IMR-90 (cell line): Measurements from ENCODE around the gene C5orf15. TPM values are rescaled to one million over a fixed set of nuclear protein-coding genes. Genes with fewer than 3 reads are reported as not detected.
A peak's percentile ranks its signal among the peaks of the same experiment; 100 is the strongest.

Source experiments
- ATAC-seq: fragments of 200-7000 bp; cut with Tn5 transposase; 2 replicates; pipeline ENCODE4 v1.9.1; 2020; ENCODE audit warnings: low read depth, mild to moderate bottlenecking, moderate library complexity
- BruUV-seq: library from RNA; stranded (reverse); fragments of 400-500 nt; replicated peaks from 2 replicates; lab custom pipeline; 2021; lab: Mats Ljungman, UMichigan
- CTCF ChIA-PET: fragments of 300-600 bp; formaldehyde crosslinking; extraction: SDS; loops from one replicate; lab custom pipeline; 2021; ENCODE audit warnings: antibody characterized with exemption; lab: Yijun Ruan, JAX
- POLR2A ChIA-PET: fragments of 300-600 bp; sonication (Branson Sonifier 250); formaldehyde crosslinking; loops from one replicate; lab custom pipeline; 2022; ENCODE audit warnings: antibody characterized with exemption; ENCODE audit not compliant: unreplicated experiment; lab: Charles Lee
- DNase-seq: peaks from one replicate; pipeline ENCODE4 v3.0.0; 2013
- H2AFZ ChIP-seq: replicated peaks from 2 replicates; pipeline ENCODE3; 2013; ENCODE audit warnings: low read length, mild to moderate bottlenecking; ENCODE audit not compliant: poor library complexity
- H2AK5ac ChIP-seq: 2 replicates; pipeline ENCODE4 v1.6.1; 2013; ENCODE audit warnings: low read depth, low read length, inconsistent platforms
- H2AK9ac ChIP-seq: replicated peaks from 2 replicates; pipeline ENCODE3; 2013; ENCODE audit warnings: mild to moderate bottlenecking, low read depth, low read length, moderate library complexity; ENCODE audit not compliant: poor library complexity
- H2BK120ac ChIP-seq: 2 replicates; pipeline ENCODE4 v1.6.1; 2013; ENCODE audit warnings: low read depth, low read length, inconsistent platforms
- H2BK15ac ChIP-seq: 3 replicates; pipeline ENCODE4 v1.6.1; 2013; ENCODE audit warnings: low read depth, low read length, inconsistent platforms
- H2BK20ac ChIP-seq: 2 replicates; pipeline ENCODE4 v1.6.1; 2013; ENCODE audit warnings: low read depth, mild to moderate bottlenecking, inconsistent platforms, low read length, moderate library complexity
- H2BK5ac ChIP-seq: 2 replicates; pipeline ENCODE4 v1.6.1; 2013; ENCODE audit warnings: mild to moderate bottlenecking, low read depth, low read length, inconsistent platforms; ENCODE audit not compliant: poor library complexity, severe bottlenecking
- H3K14ac ChIP-seq: replicated peaks from 2 replicates; pipeline ENCODE4 v1.6.1; 2013; ENCODE audit warnings: low read depth, low read length, inconsistent platforms
- H3K18ac ChIP-seq: 2 replicates; pipeline ENCODE4 v1.6.1; 2013; ENCODE audit warnings: low read depth, low read length, control low read depth
- H3K23ac ChIP-seq: 2 replicates; pipeline ENCODE4 v1.6.1; 2013; ENCODE audit warnings: low read depth, low read length, inconsistent platforms
- H3K27ac ChIP-seq: 2 replicates; pipeline ENCODE4 v1.5.1; 2013; ENCODE audit warnings: mild to moderate bottlenecking, control low read depth, low read length; ENCODE audit not compliant: insufficient read depth
- H3K27me3 ChIP-seq: 2 replicates; pipeline ENCODE4 v1.6.1; 2013; ENCODE audit warnings: low read length; ENCODE audit not compliant: control insufficient read depth, insufficient read depth
- H3K36me3 ChIP-seq: 2 replicates; pipeline ENCODE4 v1.6.1; 2013; ENCODE audit warnings: low read length, mixed read lengths; ENCODE audit not compliant: control insufficient read depth, insufficient read depth
- H3K4ac ChIP-seq: 2 replicates; pipeline ENCODE4 v1.6.1; 2013; ENCODE audit warnings: low read depth, low read length, inconsistent platforms
- H3K4me1 ChIP-seq: 2 replicates; pipeline ENCODE4 v1.6.1; 2013; ENCODE audit warnings: low read length, mixed read lengths; ENCODE audit not compliant: control insufficient read depth, insufficient read depth
- H3K4me2 ChIP-seq: 2 replicates; pipeline ENCODE4 v1.6.1; 2013; ENCODE audit warnings: low read depth, mild to moderate bottlenecking, control low read depth, low read length, moderate library complexity
- H3K4me3 ChIP-seq: 2 replicates; pipeline ENCODE4 v1.5.1; 2013; ENCODE audit warnings: low read depth, mild to moderate bottlenecking, control low read depth, low read length, moderate library complexity; ENCODE audit not compliant: insufficient read depth
- H3K56ac ChIP-seq: 2 replicates; pipeline ENCODE4 v1.6.1; 2013; ENCODE audit warnings: low read length, inconsistent platforms; ENCODE audit not compliant: insufficient read depth; ENCODE audit errors: extremely low read depth
- H3K79me1 ChIP-seq, 2 experiments: 2 replicates each; pipeline ENCODE4 v1.6.1; 2013; ENCODE audit warnings: low read length in 2 of 2, inconsistent platforms in 1 of 2, low read depth in 1 of 2
- H3K9ac ChIP-seq: 2 replicates; pipeline ENCODE4 v1.6.1; 2013; ENCODE audit warnings: low read depth, low read length, control low read depth
- H3K9me1 ChIP-seq: 2 replicates; pipeline ENCODE4 v1.6.1; 2013; ENCODE audit warnings: low read length, inconsistent platforms; ENCODE audit not compliant: insufficient read depth
- H3K9me3 ChIP-seq: 2 replicates; pipeline ENCODE4 v1.6.1; 2013; ENCODE audit warnings: low read length; ENCODE audit not compliant: control insufficient read depth, insufficient read depth
- H4K20me1 ChIP-seq: 2 replicates; pipeline ENCODE4 v1.6.1; 2013; ENCODE audit warnings: low read length, inconsistent platforms; ENCODE audit not compliant: insufficient read depth
- H4K5ac ChIP-seq: 2 replicates; pipeline ENCODE4 v1.6.1; 2013; ENCODE audit warnings: mild to moderate bottlenecking, low read depth, low read length, control low read depth
- H4K8ac ChIP-seq, 2 experiments: 2 replicates each; pipeline ENCODE4 v1.6.1; 2013; ENCODE audit warnings: low read depth in 2 of 2, low read length in 2 of 2, control low read depth in 1 of 2, inconsistent platforms in 1 of 2
- H4K91ac ChIP-seq: 2 replicates; pipeline ENCODE4 v1.6.1; 2013; ENCODE audit warnings: low read depth, low read length, inconsistent platforms; ENCODE audit not compliant: insufficient read depth
- BHLHE40 ChIP-seq: fragments of 150-350 bp; IDR thresholded peaks from 2 replicates; pipeline ENCODE4 v1.6.1; 2016; ENCODE audit warnings: mild to moderate bottlenecking, low read depth, low read length
- CEBPB ChIP-seq: IDR thresholded peaks from 2 replicates; pipeline ENCODE4 v1.6.1; 2012; ENCODE audit warnings: low read depth, low read length, improper control_type of control experiment
- CHD1 ChIP-seq: IDR thresholded peaks from 2 replicates; pipeline ENCODE4 v1.6.1; 2012; ENCODE audit warnings: low read depth, low read length, improper control_type of control experiment
- FOS ChIP-seq: fragments of 150-350 bp; IDR thresholded peaks from 2 replicates; pipeline ENCODE4 v1.6.1; 2016; ENCODE audit warnings: low read depth, low read length
- MAFK ChIP-seq: IDR thresholded peaks from 2 replicates; pipeline ENCODE4 v1.6.1; 2012; ENCODE audit warnings: low read depth, low read length, improper control_type of control experiment
- MAZ ChIP-seq: IDR thresholded peaks from 2 replicates; pipeline ENCODE4 v1.6.1; 2012; ENCODE audit warnings: low read depth, mild to moderate bottlenecking, low read length, improper control_type of control experiment, moderate library complexity, borderline replicate concordance
- MXI1 ChIP-seq: IDR thresholded peaks from 2 replicates; pipeline ENCODE4 v1.6.1; 2012; ENCODE audit warnings: low read depth, mild to moderate bottlenecking, low read length, moderate library complexity, borderline replicate concordance
- NFE2L2 ChIP-seq: fragments of 150-350 bp; IDR thresholded peaks from 2 replicates; pipeline ENCODE4 v1.6.1; 2016; ENCODE audit warnings: low read depth, mild to moderate bottlenecking, low read length
- POLR2A ChIP-seq: IDR thresholded peaks from 2 replicates; pipeline ENCODE4 v1.6.1; 2012; ENCODE audit warnings: mild to moderate bottlenecking, low read depth, low read length
- RAD21 ChIP-seq: IDR thresholded peaks from 2 replicates; pipeline ENCODE4 v1.6.1; 2012; ENCODE audit warnings: low read length, improper control_type of control experiment
- RCOR1 ChIP-seq: IDR thresholded peaks from 2 replicates; pipeline ENCODE4 v1.6.1; 2012; ENCODE audit warnings: mild to moderate bottlenecking, low read length, improper control_type of control experiment; ENCODE audit not compliant: insufficient replicate concordance
- RFX5 ChIP-seq: IDR thresholded peaks from 2 replicates; pipeline ENCODE4 v1.8.0; 2012; ENCODE audit warnings: low read depth, mild to moderate bottlenecking, low read length, moderate library complexity
- SMC3 ChIP-seq: fragments of 150-350 bp; IDR thresholded peaks from 2 replicates; pipeline ENCODE4 v1.6.1; 2016; ENCODE audit warnings: low read depth, mild to moderate bottlenecking, antibody characterized with exemption, low read length, moderate library complexity
- WGBS, 2 experiments: methylation state at CpG; one replicate each; pipeline versions ENCODE4 v1.1.5 to v1.1.7; 2013; ENCODE audit warnings: missing lambda C conversion rate in 2 of 2; ENCODE audit not compliant: insufficient read length in 1 of 2; ENCODE audit errors: extremely low coverage in 2 of 2; 5-methylcytosine and 5-hydroxymethylcytosine counted together
- dilution Hi-C: fragments of 300-500 bp; cut with HindIII; formaldehyde crosslinking; loops from one replicate; pipeline ENCODE4 v1.14.3; 2018; ENCODE audit warnings: low sequenced_read_pairs; ENCODE audit not compliant: unreplicated experiment
- in situ Hi-C: fragments of 300-500 bp; cut with MboI; formaldehyde crosslinking; loops from 3 replicates; pipeline ENCODE4 v1.14.3; 2019; ENCODE audit warnings: low sequenced_read_pairs, inconsistent platforms, mixed read lengths
- intact Hi-C: fragments of 100-400 bp; cut with micrococcal nuclease; formaldehyde crosslinking; loops from 2 replicates; pipeline ENCODE4 v1.10.0; 2022
- polyA plus RNA-seq, 3 experiments: library from polyadenylated mRNA; depleted of rRNA; stranded (reverse); fragments of >200 nt; gene quantifications; 2 replicates each; pipeline ENCODE4 v1.2.3, GENCODE V29; 2012; ENCODE audit warnings: low replicate concordance in 1 of 3
- total RNA-seq: library from RNA; depleted of rRNA; stranded (reverse); fragments of >200 nt; gene quantifications from 2 replicates; pipeline ENCODE4 v1.2.3, GENCODE V29; 2012
- TF ChIP-seq, protein P1 (sequence below): conservative IDR thresholded peaks from 2 replicates; pipeline ENCODE4 v1.5.1; 2012; ENCODE audit warnings: mild to moderate bottlenecking, low read depth, low read length, improper control_type of control experiment
- TF ChIP-seq, protein P2 (sequence below): fragments of 150-350 bp; IDR thresholded peaks from 2 replicates; pipeline ENCODE4 v1.6.1; 2017; ENCODE audit warnings: mild to moderate bottlenecking, antibody characterized with exemption, low read length, low read depth
- TF ChIP-seq, protein P3 (sequence below): fragments of 150-350 bp; IDR thresholded peaks from 2 replicates; pipeline ENCODE4 v1.6.1; 2016; ENCODE audit warnings: low read depth, mild to moderate bottlenecking, low read length, moderate library complexity, borderline replicate concordance

The C5orf15 gene
- total and polyA plus RNA-seq, 2 of the 4 experiments (the other 2 are of a cell fraction), result 35.1 to 73.5 TPM

DNA sequence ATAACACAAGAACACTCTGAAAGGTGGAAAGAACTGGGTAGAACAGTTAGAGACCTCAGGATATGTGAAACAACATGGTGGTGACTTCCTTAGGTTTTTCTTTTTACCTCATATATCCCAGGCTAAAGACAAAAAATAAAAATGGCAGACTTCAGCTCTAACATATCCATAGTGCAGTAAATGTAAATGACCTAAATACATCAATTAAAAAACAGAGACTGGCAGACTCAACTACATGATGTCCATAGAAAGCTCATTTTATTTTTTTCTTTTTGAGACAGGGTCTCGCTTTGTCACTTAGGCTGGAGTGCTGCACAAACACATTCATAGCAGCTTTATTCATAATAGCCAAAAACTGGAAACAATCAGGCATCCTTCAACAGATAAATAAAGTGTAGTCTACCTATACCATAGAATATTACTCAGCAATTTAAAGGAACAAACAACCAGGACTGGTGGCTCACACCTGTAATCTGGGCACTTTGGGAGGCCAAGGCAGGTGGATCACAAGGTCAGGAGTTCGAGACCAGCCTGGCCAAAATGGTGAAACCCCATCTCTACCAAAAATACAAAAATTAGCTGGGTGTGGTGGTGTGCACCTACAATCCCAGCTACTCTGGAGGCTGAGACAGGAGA, 4.8 kb downstream of the C5orf15 start:
- Histone ChIP-seq H4K20me1 (peaks cover 13% of the 10 kb centered on the region; the same call in 1 of the 2 replicates), H2BK120ac (no peak overlapping the region), H2AFZ (no peak overlapping the region), H3K4me1 (peaks cover 5% of the 10 kb centered on the region), H2AK9ac (no peak overlapping the region), H3K56ac (no peak overlapping the region), H3K27ac (no peak overlapping the region; the same call in 1 of the 2 replicates), H3K23ac (no peak overlapping the region), H2AK5ac (no peak overlapping the region), H2BK20ac (no peak overlapping the region), H3K79me1 (peaks cover 29 to 63% of the 10 kb centered on the region in 2 experiments), H3K27me3 (no peaks in the 10 kb centered on the region), H3K18ac (no peak overlapping the region), H3K9me3 (peaks cover 2% of the 10 kb centered on the region; the same call in 1 of the 2 replicates), H3K36me3 (peaks cover 6% of the 10 kb centered on the region), H2BK15ac (no peak overlapping the region), H3K4me3 (no peak overlapping the region), H3K4ac (no peak overlapping the region), H3K14ac (no peak overlapping the region), H3K9ac (no peak overlapping the region), H3K9me1 (no peaks in the 10 kb centered on the region; the same call in 1 of the 2 replicates), H3K4me2 (no peak overlapping the region; the same call in 1 of the 2 replicates), H4K8ac (no peak overlapping the region), H4K91ac (no peak overlapping the region), H4K5ac (no peak overlapping the region), H2BK5ac (peak overlapping the region; percentile 58)
- no peak for DNase-seq
- ChIA-PET POLR2A (no interaction called here), CTCF (interaction anchor here (0.6 kb wide), 1 partner anchor 798 kb away, joined by 4 read pairs; no protein-coding TSS in a partner anchor)
- no peak for ATAC-seq
- no TSS peak for BruUV-seq
- dilution Hi-C loops, result no loop called here
- in situ Hi-C loops, result no loop called here
- WGBS, 2 experiments, result no CpG with 5 or more reads among the region's 2 CpGs
- TF ChIP-seq RCOR1 (no peak), FOS (no peak), CHD1 (no peak), MAFK (no peak), MAZ (no peak), RAD21 (no peak), NFE2L2 (no peak), MXI1 (no peak), SMC3 (no peak), CEBPB (no peak), POLR2A (no peak), BHLHE40 (no peak), RFX5 (no peak)
- TF ChIP-seq, protein P1, sequence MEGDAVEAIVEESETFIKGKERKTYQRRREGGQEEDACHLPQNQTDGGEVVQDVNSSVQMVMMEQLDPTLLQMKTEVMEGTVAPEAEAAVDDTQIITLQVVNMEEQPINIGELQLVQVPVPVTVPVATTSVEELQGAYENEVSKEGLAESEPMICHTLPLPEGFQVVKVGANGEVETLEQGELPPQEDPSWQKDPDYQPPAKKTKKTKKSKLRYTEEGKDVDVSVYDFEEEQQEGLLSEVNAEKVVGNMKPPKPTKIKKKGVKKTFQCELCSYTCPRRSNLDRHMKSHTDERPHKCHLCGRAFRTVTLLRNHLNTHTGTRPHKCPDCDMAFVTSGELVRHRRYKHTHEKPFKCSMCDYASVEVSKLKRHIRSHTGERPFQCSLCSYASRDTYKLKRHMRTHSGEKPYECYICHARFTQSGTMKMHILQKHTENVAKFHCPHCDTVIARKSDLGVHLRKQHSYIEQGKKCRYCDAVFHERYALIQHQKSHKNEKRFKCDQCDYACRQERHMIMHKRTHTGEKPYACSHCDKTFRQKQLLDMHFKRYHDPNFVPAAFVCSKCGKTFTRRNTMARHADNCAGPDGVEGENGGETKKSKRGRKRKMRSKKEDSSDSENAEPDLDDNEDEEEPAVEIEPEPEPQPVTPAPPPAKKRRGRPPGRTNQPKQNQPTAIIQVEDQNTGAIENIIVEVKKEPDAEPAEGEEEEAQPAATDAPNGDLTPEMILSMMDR, result no peak
- TF ChIP-seq, protein P2, sequence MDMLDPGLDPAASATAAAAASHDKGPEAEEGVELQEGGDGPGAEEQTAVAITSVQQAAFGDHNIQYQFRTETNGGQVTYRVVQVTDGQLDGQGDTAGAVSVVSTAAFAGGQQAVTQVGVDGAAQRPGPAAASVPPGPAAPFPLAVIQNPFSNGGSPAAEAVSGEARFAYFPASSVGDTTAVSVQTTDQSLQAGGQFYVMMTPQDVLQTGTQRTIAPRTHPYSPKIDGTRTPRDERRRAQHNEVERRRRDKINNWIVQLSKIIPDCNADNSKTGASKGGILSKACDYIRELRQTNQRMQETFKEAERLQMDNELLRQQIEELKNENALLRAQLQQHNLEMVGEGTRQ, result no peak
- TF ChIP-seq, protein P3, sequence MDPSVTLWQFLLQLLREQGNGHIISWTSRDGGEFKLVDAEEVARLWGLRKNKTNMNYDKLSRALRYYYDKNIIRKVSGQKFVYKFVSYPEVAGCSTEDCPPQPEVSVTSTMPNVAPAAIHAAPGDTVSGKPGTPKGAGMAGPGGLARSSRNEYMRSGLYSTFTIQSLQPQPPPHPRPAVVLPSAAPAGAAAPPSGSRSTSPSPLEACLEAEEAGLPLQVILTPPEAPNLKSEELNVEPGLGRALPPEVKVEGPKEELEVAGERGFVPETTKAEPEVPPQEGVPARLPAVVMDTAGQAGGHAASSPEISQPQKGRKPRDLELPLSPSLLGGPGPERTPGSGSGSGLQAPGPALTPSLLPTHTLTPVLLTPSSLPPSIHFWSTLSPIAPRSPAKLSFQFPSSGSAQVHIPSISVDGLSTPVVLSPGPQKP, result no peak
- intact Hi-C loops, result no loop called here
